Activated T-cell treated with anti-CD3 and anti-CD28 coated beads for 4 hours (primary cell): Measurements from ENCODE around the gene HS3ST6.
"Not testable (repeated sequence)": the region's sequence is repeated elsewhere in the genome, so short reads cannot be mapped to it uniquely, and the experiment has no call there.

Experiments
- DNase-seq: peaks from one replicate; pipeline ENCODE4 v3.0.0-alpha.2; 2020

Gene HS3ST6

GRCh38 chr16:1946495-1947368, 28.5 kb upstream of the HS3ST6 start:
- DNase-seq: no peak

GRCh38 chr16:1945559-1946391, 27.6 kb upstream of the HS3ST6 start:
- no peak for DNase-seq

DNA sequence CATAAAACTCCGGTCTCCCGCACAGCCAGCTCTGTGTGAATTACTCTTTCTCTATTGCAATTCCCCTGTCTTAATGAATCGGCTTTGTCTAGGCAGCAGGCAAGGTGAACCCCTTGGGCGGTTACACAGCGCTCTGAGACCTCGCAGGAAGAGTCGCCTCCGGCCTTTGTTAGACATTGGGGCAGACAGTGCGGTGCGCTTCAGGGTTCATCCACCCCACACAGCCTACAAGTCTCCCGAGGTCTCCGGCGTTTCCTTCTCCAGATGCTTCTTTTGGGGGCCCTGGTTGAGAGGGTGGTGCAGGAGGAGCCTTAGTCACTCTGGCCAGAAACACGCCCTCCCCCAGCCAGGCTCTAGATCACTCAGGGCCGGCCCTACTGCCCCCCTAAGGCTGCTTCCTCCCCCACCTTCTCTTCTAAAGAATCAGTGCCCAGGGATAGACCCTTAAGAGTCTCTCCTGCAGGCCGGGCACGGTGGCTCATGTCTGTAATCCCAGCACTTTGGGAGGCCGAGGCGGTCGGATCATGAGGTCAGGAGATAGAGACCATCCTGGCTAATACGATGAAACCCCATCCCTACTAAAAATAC, 26.5 kb upstream of the HS3ST6 start:
- no peak for DNase-seq

DNA sequence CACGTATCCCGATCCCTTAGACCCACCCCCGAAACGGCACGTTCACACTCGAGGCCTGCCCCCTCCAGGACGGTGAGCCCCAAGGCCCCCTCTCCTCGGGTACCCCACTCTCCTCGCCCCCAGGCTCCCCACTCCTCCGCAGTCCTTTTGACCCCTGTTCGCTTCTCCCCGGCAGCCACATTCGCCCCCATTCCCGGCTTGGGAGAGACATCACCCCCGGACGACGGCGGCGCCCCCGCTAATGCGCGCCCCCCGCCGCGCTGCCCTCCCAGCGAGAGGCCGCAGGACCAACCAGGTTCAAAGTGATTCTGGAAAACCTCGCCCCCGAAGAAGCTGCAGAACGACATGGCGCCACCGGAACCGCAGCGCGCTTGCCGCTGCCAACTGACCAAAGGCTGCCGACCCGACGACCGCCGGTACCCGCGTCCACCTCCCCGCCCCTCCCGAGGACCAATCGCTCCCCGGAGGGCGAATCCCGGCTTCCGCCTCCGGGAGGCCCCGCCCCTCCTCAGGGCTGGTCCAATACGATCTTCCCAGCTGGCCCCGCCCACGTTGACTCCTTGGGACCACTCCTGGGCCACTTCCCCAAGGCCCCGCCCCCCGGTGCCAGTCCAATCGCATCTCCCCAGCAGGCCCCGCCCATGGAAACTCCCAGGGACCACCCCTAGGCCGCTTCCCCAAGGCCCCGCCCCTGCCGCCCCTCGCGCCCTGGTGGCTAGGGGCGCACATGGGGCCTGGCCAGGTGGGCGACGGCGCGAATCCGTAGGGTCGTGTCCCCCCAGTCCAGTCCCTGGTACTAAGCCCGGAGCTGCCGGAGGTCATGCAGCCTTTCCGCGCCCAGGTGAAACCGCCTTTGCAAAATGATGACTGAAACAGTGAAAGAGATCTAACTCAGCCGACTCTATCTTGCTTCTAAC, 24.9 kb upstream of the HS3ST6 start, which contains the start of gene MSRB1:
Gene MSRB1, minus strand, starts transcription at position 390 of the 917 bp plus-strand sequence. Its CDS starts 43 bp downstream, at position 347.
- DNase-seq: peak; percentile 98

- no peak for DNase-seq
Measured at GRCh38 chr16:1942047-1942809, 24.0 kb upstream of the HS3ST6 start.

GRCh38 chr16:1941162-1942046, 23.2 kb upstream of the HS3ST6 start:
- DNase-seq: no peak

- no peak for DNase-seq
Measured at GRCh38 chr16:1940273-1941161, 22.3 kb upstream of the HS3ST6 start.

DNA sequence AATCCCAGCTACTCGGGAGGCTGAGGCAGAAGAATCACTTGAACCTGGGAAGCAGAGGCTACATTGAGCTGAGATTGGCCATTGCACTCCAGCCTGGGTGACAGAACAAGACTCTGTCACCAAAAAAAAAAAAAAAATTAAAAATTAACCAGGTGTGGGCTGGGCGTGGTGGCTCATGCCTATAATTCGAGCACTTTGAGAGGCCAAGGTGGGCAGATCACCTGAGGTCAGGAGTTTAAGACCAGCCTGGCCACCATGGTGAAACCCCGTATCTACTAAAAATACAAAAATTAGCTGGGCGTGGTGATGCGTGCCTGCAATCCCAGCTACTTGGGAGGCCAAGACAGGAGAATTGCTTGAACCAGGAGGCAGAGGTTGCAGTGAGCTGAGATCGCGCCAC, 21.6 kb upstream of the HS3ST6 start:
- DNase-seq: not testable (repeated sequence)

- DNase-seq: no peak
Measured at GRCh38 chr16:1938910-1939309, 20.7 kb upstream of the HS3ST6 start.

GRCh38 chr16:1938316-1938715, 20.1 kb upstream of the HS3ST6 start:
- DNase-seq: no peak

DNA sequence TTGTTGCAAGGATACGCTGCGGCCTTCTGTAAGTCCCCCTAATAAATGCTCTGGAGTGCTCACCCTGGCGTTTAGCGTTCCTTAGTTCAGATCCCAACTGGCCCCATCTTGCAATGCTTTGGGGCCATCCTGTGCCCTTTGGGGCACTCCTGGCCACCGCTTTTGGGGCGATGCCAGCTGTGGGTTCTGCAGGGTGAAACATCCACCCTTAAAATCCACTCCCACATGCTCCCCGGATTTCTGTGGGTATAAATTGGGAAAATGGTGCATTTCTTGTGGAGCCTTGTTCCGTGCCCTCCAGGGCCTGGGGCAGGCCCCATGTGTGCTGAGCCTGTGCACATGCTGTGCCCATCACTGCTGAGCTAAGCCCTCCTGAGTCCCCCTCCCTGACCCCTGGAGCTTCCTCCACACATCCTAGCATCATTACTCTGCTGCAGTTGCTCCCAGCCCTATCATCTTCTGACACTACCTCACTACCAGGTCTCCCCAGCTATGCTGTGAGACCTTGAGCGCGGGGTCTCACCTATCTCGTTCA, 18.8 kb upstream of the HS3ST6 start:
- no peak for DNase-seq

GRCh38 chr16:1933097-1933661, 15.0 kb upstream of the HS3ST6 start:
- DNase-seq: no peak

- DNase-seq: no peak
Measured at GRCh38 chr16:1932050-1933028, 14.1 kb upstream of the HS3ST6 start.

- no peak for DNase-seq
Measured at GRCh38 chr16:1930338-1930720, 12.1 kb upstream of the HS3ST6 start.

- peak; percentile 91 for DNase-seq
Measured at GRCh38 chr16:1929578-1930337, 11.5 kb upstream of the HS3ST6 start.

DNA sequence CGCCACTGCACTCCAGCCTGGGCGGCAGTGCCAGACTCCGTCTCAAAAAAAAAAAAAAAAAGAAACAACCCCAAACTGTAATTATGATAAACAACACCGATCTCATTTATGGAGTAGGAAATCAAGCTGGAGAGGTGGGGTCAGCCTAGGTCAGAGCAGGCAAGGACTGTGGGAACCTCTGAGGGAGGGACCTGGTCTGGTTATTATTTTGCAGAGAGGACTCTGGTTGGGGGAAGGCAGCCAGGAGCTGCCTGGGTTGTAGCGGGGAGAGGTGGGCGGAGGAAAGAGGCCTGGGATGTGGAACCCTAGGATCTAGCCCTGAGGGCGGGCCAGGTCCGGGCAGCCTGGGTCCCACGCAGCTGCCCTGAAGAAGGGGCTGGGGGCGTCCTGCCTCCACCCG, 10.9 kb upstream of the HS3ST6 start:
- DNase-seq: no peak

- no peak for DNase-seq
Measured at GRCh38 chr16:1926271-1926670, 8.1 kb upstream of the HS3ST6 start.
